GM19351 (cell line): Measurements from ENCODE around the gene CCDC57.
"Not testable (repeated sequence)": the region's sequence is repeated elsewhere in the genome, so short reads cannot be mapped to it uniquely, and the experiment has no call there.

Source experiments
- ATAC-seq: cut with Tn5 transposase; IDR thresholded peaks from one replicate; pipeline ENCODE4 v1.9.1; 2021; ENCODE audit warnings: mild to moderate bottlenecking, moderate library complexity; ENCODE audit not compliant: unreplicated experiment

Gene CCDC57

GRCh38 chr17:82179946-82180475 is 32.6 kb downstream of the CCDC57 start:
- ATAC-seq = no peak

- ATAC-seq = no peak
These were observed 33.2 kb downstream of the CCDC57 start for GRCh38 chr17:82179412-82179811.

GRCh38 chr17:82178499-82179261 is 34.0 kb downstream of the CCDC57 start:
- ATAC-seq = no peak

- no peak for ATAC-seq
These were observed 34.7 kb downstream of the CCDC57 start for GRCh38 chr17:82177761-82178498.

DNA sequence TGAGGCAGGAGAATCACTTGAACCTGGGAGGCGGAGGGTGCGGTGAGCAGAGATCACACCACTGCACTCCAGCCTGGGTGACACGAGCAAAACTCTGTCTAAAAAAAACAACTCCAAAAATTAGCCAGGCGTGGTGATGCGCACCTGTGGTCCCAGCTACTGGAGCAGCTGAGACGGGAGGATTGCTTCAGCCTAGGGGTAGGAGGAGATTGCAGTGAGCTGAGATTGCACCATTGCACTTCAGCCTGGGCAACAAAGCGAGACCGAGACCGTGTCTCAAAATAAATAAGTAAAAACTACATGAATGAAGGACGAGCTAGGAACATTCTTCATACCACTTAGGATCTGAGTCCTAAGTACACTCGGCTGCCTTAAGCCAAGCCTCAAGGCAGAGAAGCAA is 35.4 kb downstream of the CCDC57 start:
- no peak for ATAC-seq

- no peak for ATAC-seq
These were observed 36.7 kb downstream of the CCDC57 start for GRCh38 chr17:82175951-82176350.

- ATAC-seq = no peak
These were observed 37.4 kb downstream of the CCDC57 start for GRCh38 chr17:82175201-82175600.

- not testable (repeated sequence) for ATAC-seq
These were observed 38.4 kb downstream of the CCDC57 start for GRCh38 chr17:82174042-82174857.

- ATAC-seq = no peak
These were observed 39.1 kb downstream of the CCDC57 start for GRCh38 chr17:82173351-82174041.

DNA sequence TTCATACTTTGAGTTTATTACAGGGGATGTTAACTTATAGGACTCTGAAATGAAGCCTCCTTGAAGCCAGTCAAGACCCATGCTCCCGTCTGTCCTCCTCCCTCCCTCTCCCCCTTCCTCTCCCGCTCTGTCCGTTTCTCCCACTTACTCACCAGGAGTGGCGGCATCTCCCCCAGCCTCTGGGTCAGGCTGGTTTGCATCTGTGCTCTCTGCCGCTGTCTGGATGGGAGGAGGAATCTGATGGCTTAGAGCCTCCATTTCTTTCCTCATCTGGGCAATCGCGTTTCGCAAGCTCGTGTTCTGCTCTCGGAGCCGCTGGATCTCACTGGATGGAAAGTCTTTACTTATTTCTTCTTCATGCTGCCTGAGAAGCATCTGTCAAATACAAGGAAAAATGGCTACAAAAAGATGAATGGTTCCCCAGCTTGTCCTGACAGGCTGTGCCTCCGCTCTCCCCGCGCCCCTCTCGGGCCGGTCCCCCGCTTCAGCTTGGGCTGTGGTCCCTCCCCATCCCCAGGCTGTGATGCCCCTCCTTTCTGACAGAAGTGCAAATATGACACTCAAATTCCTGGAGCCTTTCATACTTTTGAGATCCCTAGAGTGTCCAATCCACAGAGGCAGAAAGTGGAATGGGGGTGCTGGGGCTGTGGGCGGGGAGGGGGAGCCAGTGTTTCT is 40.0 kb downstream of the CCDC57 start:
- ATAC-seq = no peak

- ATAC-seq = no peak
These were observed 40.8 kb downstream of the CCDC57 start for GRCh38 chr17:82171750-82172375.

DNA sequence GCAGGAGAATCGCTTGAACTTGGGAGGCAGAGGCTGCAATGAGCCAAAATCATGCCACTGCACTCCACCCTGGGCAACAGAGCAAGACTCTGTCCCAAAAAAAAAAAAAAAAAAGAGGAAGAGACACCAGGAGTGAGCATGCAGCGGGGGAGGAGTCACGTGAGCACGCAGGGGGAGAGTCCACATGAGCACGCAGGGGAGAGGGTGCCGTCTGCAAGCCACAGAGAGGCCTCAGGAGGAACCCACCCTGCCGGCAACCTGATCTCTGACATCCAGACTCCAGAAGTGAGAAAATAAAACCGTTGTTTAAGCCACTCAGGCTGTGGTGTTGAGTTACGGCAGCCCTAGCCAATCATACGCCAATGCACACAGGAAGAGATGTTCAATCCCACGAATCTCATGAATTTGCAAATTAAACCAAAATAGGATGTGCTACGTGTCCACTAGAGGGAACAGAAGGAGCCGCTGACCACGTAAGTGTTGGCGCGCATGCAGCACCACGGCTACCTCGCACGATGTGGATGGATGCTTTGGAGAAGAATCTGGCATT is 42.2 kb downstream of the CCDC57 start:
- ATAC-seq = no peak

GRCh38 chr17:82168568-82168967 is 44.1 kb downstream of the CCDC57 start:
- ATAC-seq = no peak

DNA sequence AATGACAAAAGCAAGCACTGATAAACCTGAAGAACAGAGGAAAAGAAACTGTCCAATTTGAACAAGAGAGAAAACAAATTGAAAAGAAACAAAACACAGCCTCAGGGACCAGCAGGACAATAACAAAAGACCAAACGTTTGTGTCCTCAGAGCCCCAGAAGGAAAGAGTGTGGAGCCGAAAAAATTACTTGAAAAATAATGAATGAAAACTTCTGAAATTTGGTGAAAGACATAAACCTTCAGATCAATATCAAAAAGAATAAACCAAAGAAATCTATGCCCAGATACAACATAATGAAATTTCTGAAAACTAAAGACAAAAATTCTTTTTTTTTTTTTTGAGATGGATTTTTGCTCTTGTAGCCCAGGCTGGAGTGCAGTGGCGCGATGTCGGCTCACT is 45.6 kb downstream of the CCDC57 start:
- no peak for ATAC-seq

GRCh38 chr17:82164853-82165252 is 47.8 kb downstream of the CCDC57 start:
- no peak for ATAC-seq

GRCh38 chr17:82161216-82161615 is 51.4 kb downstream of the CCDC57 start:
- no peak for ATAC-seq

DNA sequence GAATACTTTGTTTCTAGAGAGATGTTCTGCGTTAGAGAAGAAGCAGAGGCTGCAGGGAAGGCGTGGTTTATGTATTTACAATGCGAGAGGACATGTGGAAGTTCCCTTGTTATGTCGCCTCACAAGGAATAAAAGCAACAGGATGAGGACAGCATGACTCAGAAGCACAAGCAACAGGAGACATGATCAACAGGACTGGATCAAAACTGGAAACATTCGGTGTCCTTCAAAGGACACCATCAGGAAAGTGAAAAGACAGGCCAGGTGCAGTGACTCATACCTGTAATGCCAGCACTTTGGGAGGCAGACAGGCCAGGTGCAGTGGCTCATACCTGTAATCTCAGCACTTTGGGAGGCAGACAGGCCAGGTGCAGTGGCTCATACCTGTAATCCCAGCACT is 52.6 kb downstream of the CCDC57 start:
- no peak for ATAC-seq

DNA sequence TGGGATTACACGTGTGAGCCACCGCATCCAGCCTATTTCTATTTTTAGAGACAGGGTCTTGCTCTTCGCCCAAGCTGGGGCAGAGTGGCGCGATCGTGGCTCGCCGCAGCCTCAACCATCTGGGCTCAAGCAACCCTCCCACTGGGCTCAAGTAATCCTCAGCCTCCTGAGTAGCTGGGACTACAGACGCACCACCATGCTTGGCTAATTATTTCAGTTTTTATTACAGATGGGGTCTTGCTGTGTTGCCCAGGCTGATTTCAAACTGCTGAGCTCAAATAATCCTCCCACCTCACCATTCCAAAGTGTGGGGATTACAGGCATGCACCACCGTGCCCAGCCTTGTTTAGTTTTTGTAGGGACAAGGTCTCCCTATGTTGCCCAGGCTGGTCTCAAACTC is 53.8 kb downstream of the CCDC57 start:
- no peak for ATAC-seq
